GM23338 (cell line): ENCODE measurements around the gene ANKRD49.
A peak's percentile ranks its signal among the peaks of the same experiment; 100 is the strongest.

ENCODE experiments used
- CREB1 ChIP-seq: fragments of 250-450 bp; sonication (Bioruptor Pico); IDR thresholded peaks from 2 replicates; pipeline ENCODE4 v1.5.0; 2020; ENCODE audit warnings: low read depth, mild to moderate bottlenecking, moderate library complexity
- EZH2phosphoT487 ChIP-seq: fragments of 200-600 bp; sonication (generic); IDR thresholded peaks from one replicate; pipeline ENCODE4 v1.8.1; 2018; ENCODE audit warnings: antibody characterized with exemption; ENCODE audit not compliant: unreplicated experiment
- POLR2AphosphoS5 ChIP-seq: IDR thresholded peaks from 2 replicates; pipeline ENCODE4 v1.6.1; 2016; ENCODE audit warnings: antibody characterized with exemption, low read depth
- TF ChIP-seq, protein P1 (sequence below), 2 experiments: fragments of 200-600 bp in 1 of 2; sonication (generic) in 1 of 2; conservative IDR thresholded peaks; 2 replicates each; pipeline versions ENCODE4 v1.5.1 to v1.6.1; 2016 to 2017; ENCODE audit warnings: antibody characterized with exemption in 2 of 2, low read depth in 2 of 2, mild to moderate bottlenecking in 2 of 2, moderate library complexity in 1 of 2
- TF ChIP-seq, protein P2 (sequence below): IDR thresholded peaks from 2 replicates; pipeline ENCODE4 v1.6.1; 2016; ENCODE audit warnings: antibody characterized with exemption

- TF ChIP-seq, protein P1, sequence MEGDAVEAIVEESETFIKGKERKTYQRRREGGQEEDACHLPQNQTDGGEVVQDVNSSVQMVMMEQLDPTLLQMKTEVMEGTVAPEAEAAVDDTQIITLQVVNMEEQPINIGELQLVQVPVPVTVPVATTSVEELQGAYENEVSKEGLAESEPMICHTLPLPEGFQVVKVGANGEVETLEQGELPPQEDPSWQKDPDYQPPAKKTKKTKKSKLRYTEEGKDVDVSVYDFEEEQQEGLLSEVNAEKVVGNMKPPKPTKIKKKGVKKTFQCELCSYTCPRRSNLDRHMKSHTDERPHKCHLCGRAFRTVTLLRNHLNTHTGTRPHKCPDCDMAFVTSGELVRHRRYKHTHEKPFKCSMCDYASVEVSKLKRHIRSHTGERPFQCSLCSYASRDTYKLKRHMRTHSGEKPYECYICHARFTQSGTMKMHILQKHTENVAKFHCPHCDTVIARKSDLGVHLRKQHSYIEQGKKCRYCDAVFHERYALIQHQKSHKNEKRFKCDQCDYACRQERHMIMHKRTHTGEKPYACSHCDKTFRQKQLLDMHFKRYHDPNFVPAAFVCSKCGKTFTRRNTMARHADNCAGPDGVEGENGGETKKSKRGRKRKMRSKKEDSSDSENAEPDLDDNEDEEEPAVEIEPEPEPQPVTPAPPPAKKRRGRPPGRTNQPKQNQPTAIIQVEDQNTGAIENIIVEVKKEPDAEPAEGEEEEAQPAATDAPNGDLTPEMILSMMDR (conservative IDR thresholded peaks at IDR 0.05; ENCODE audit: low read depth in 2 of 2), result no peak
- TF ChIP-seq CREB1 (peak; percentile 46; the same call in 1 of the 2 replicates), EZH2phosphoT487 (no peak), POLR2AphosphoS5 (peak; percentile 72)
- TF ChIP-seq, protein P2, sequence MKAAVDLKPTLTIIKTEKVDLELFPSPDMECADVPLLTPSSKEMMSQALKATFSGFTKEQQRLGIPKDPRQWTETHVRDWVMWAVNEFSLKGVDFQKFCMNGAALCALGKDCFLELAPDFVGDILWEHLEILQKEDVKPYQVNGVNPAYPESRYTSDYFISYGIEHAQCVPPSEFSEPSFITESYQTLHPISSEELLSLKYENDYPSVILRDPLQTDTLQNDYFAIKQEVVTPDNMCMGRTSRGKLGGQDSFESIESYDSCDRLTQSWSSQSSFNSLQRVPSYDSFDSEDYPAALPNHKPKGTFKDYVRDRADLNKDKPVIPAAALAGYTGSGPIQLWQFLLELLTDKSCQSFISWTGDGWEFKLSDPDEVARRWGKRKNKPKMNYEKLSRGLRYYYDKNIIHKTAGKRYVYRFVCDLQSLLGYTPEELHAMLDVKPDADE, result no peak
Observed at GRCh38 chr11:94493281-94494125, at the start of gene ANKRD49, which contains the start of gene MRE11.
